Calu3 (cell line): ENCODE data around the gene NLRP5. TPM values are rescaled to one million over a fixed set of nuclear protein-coding genes. Genes with fewer than 3 reads are reported as not detected.

ENCODE experiments used
- BruUV-seq: library from RNA; stranded (reverse); fragments of 400-500 nt; replicated peaks from 2 replicates; lab custom pipeline; 2021; lab: Mats Ljungman, UMichigan
- CTCF ChIA-PET: fragments of 300-600 bp; sonication (Branson Sonifier 250); formaldehyde crosslinking; loops from one replicate; lab custom pipeline; 2022; ENCODE audit warnings: antibody characterized with exemption; lab: Charles Lee
- DNase-seq: peaks from one replicate; pipeline ENCODE4 v3.0.0; 2022
- H3K27ac Mint-ChIP-seq: one replicate; pipeline ENCODE4 v1.8.0; 2022; ENCODE audit warnings: mixed read lengths; ENCODE audit not compliant: unreplicated experiment
- H3K27me3 Mint-ChIP-seq: one replicate; pipeline ENCODE4 v1.8.0; 2022; ENCODE audit warnings: mixed read lengths; ENCODE audit not compliant: unreplicated experiment
- H3K36me3 Mint-ChIP-seq: one replicate; pipeline ENCODE4 v1.8.0; 2022; ENCODE audit warnings: mild to moderate bottlenecking, moderate library complexity, mixed read lengths; ENCODE audit not compliant: insufficient read depth, unreplicated experiment
- H3K4me1 Mint-ChIP-seq: one replicate; pipeline ENCODE4 v1.8.0; 2022; ENCODE audit warnings: mild to moderate bottlenecking, low read depth, mixed read lengths; ENCODE audit not compliant: unreplicated experiment
- H3K4me3 Mint-ChIP-seq: one replicate; pipeline ENCODE4 v1.8.0; 2022; ENCODE audit warnings: mild to moderate bottlenecking, low read depth, moderate library complexity, mixed read lengths; ENCODE audit not compliant: unreplicated experiment
- H3K9me3 Mint-ChIP-seq: one replicate; pipeline ENCODE4 v1.8.0; 2022; ENCODE audit warnings: low read depth, mixed read lengths; ENCODE audit not compliant: unreplicated experiment
- CTCF ChIP-seq: fragments of 200-600 bp; IDR thresholded peaks from one replicate; pipeline ENCODE4 v1.8.0; 2022; ENCODE audit warnings: antibody characterized with exemption; ENCODE audit not compliant: unreplicated experiment
- intact Hi-C: fragments of 100-400 bp; cut with micrococcal nuclease; formaldehyde crosslinking; loops from one replicate; pipeline ENCODE4 v1.10.0; 2022; ENCODE audit not compliant: unreplicated experiment
- total RNA-seq: library from RNA; stranded (reverse); gene quantifications from 2 replicates; pipeline ENCODE4 v1.2.3, GENCODE V29; 2022

Gene NLRP5
- total RNA-seq, 1 experiment from 2014 or later = not detected

- Mint-ChIP-seq H3K4me1 (peaks cover 22% of the 10 kb centered on the region), H3K27ac (no peak overlapping the region), H3K27me3 (no peaks in the 10 kb centered on the region), H3K4me3 (no peak overlapping the region), H3K36me3 (peaks cover 68% of the 10 kb centered on the region), H3K9me3 (peaks cover 4% of the 10 kb centered on the region)
- CTCF ChIA-PET = no interaction called here
- no peak for TF ChIP-seq CTCF
- no TSS peak for BruUV-seq
- DNase-seq = no peak
- intact Hi-C loops = no loop called here
Measured at GRCh38 chr19:56087647-56088496, 101.3 kb downstream of the NLRP5 start.

DNA sequence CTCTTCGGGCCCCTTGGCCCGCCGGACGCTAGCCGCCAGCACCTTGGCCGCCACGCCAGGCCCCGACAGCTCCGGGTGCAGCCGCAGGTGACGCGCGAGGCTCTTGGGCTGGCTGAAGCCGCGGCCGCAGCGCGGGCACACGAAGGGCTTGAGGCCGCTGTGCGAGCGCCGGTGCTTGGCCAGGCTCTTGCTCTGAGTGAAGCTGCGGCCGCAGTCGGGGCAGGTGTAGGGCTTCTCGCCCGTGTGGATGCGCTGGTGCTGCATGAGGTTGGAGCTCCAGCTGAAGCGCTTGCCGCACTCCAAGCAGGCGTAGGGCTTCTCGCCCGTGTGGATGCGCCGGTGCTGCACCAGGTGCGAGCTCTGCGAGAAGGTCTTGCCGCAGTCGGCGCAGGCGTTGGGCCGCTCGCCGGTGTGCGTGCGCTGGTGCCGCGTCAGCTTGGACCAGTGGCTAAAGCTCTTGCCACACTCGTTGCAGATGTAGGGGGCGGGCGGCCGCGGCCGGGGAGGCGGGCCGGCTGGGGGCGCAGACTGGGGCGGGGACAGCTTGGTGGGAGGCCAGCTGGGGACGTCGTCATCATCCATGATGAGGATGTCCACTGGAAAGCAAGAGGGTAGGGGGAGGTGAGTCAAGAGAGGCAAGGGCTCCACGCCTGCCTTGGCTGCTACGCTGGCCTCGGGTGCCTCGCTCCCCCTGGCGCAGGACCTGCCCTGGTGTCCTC, 102.1 kb downstream of the NLRP5 start:
- H3K27me3 Mint-ChIP-seq = no peaks in the 10 kb centered on the region
- intact Hi-C loops = no loop called here
- no TSS peak for BruUV-seq
- CTCF ChIA-PET = interaction anchor here (0.5 kb wide), 1 partner anchor 1169 kb away, joined by 3 read pairs; no protein-coding TSS in a partner anchor
- no peak overlapping the region for H3K4me3 Mint-ChIP-seq
- no peak for TF ChIP-seq CTCF
- DNase-seq = no peak
- H3K27ac Mint-ChIP-seq = no peak overlapping the region
- H3K9me3 Mint-ChIP-seq = peaks cover 4% of the 10 kb centered on the region
- peaks cover 28% of the 10 kb centered on the region for H3K4me1 Mint-ChIP-seq
- peaks cover 76% of the 10 kb centered on the region for H3K36me3 Mint-ChIP-seq

DNA sequence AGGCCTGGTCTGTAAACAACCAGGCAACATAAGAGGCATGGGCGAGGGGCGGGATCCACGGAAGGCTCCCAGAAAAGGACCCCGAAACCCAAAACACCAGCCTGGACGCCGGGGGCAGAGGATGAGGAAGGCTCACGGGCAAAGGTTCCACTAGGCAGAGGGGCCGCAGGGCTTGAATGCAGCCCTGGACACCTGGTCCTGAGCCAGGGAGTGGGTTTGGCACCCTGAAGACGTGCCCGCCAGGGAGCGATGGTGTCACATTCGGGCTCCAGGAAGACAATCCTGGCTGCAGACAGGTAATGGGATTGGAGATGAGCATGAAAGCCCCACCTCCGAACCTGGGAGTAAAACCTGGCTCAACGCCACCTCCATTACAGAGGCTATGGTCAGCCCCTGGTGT, 102.8 kb downstream of the NLRP5 start:
- intact Hi-C loops = no loop called here
- H3K4me1 Mint-ChIP-seq = peaks cover 28% of the 10 kb centered on the region
- CTCF ChIA-PET = no interaction called here
- no peak for TF ChIP-seq CTCF
- no TSS peak for BruUV-seq
- no peak overlapping the region for H3K27ac Mint-ChIP-seq
- H3K9me3 Mint-ChIP-seq = peaks cover 6% of the 10 kb centered on the region
- no peaks in the 10 kb centered on the region for H3K27me3 Mint-ChIP-seq
- H3K4me3 Mint-ChIP-seq = no peak overlapping the region
- no peak for DNase-seq
- H3K36me3 Mint-ChIP-seq = peaks cover 81% of the 10 kb centered on the region

GRCh38 chr19:56091066-56091490, 104.5 kb downstream of the NLRP5 start:
- intact Hi-C loops = loop anchor here (1.0 to 5.0 kb wide), 2 partner anchors 28 to 51 kb away; partner anchors contain the start of gene ZNF444
- no peak for TF ChIP-seq CTCF
- Mint-ChIP-seq H3K27me3 (no peaks in the 10 kb centered on the region), H3K9me3 (peaks cover 6% of the 10 kb centered on the region), H3K36me3 (peaks cover 90% of the 10 kb centered on the region), H3K4me3 (peak overlapping the region; percentile 66), H3K4me1 (peaks cover 28% of the 10 kb centered on the region), H3K27ac (peak overlapping the region; percentile 91)
- no TSS peak for BruUV-seq
- CTCF ChIA-PET = interaction anchor here (0.8 to 2.6 kb wide), 5 partner anchors 11 to 242 kb away, joined by 3 to 23 read pairs (median 3); no protein-coding TSS in a partner anchor
- DNase-seq = peak; percentile 40
